Measurements from ENCODE around the gene TUSC1.

DNA sequence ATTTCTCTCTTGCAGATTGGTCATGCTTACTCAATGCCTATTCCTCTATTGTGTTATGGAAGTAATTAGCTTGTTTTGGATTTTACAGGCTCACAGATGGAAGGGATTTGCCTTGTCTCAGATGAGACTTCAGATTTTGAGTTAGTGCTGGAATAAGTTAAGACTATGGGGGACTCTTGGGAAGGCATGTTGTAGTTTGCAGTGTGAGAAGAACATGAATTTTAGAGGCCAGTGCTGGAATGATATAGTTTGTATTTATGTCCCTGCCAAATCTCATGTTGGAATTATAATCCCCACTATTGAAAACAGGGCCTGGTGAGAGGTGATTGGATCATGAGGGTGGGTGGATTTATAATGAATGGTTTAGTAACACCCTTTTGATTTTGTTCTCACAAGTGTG is 6.1 kb upstream of the TUSC1 start:
- TF ChIP-seq CTCF (IDR thresholded peaks at IDR 0.05; ENCODE audit: borderline replicate concordance, extremely low read depth, low read length, poor library complexity, severe bottlenecking) (no peak), EZH2 (IDR thresholded peaks at IDR 0.05; ENCODE audit: borderline replicate concordance, low read depth, low read length, severe bottlenecking) (no peak)

All from DND-41 (cell line).